ENCODE results near the gene HSP90AA1.

Gene HSP90AA1

GRCh38 chr14:102055181-102055901, 31.5 kb downstream of the HSP90AA1 start:
- TF ChIP-seq CTCF (IDR thresholded peaks at IDR 0.05; ENCODE audit: borderline replicate concordance, insufficient read depth, low read depth, low read length) = no peak
- no peak overlapping the region for H3K4me3 ChIP-seq (ENCODE audit: low read depth, low read length)

DNA sequence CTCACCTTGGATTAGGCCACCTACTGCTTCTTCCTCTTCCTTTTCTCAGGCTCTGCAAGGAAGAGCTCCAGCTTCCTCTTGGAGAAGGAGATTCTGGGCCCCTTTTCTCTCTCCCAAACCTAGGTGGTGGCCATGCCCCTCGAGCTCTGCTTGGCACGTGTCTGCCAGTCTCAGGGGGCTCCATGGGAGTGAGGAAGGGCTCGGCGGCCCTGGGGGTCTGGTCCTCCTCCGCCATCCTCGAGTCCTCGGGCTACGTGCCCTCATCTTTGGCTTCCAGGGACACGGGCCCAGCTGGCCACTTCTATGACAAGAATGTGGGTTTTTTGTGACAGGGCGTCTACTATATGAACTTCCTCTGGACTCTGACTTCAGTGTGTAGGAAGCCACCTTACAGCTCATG, 34.3 kb downstream of the HSP90AA1 start:
- no peak for TF ChIP-seq CTCF (IDR thresholded peaks at IDR 0.05; ENCODE audit: borderline replicate concordance, insufficient read depth, low read depth, low read length)
- H3K4me3 ChIP-seq (ENCODE audit: low read depth, low read length) = no peak overlapping the region

- H3K4me3 ChIP-seq (ENCODE audit: low read depth, low read length) = no peak overlapping the region
- no peak for TF ChIP-seq CTCF (IDR thresholded peaks at IDR 0.05; ENCODE audit: borderline replicate concordance, insufficient read depth, low read depth, low read length)
Observed at GRCh38 chr14:102050625-102051024, 36.2 kb downstream of the HSP90AA1 start.

- no peak overlapping the region for H3K4me3 ChIP-seq (ENCODE audit: low read depth, low read length)
- no peak for TF ChIP-seq CTCF (IDR thresholded peaks at IDR 0.05; ENCODE audit: borderline replicate concordance, insufficient read depth, low read depth, low read length)
Observed at GRCh38 chr14:102050026-102050405, 36.8 kb downstream of the HSP90AA1 start.

DNA sequence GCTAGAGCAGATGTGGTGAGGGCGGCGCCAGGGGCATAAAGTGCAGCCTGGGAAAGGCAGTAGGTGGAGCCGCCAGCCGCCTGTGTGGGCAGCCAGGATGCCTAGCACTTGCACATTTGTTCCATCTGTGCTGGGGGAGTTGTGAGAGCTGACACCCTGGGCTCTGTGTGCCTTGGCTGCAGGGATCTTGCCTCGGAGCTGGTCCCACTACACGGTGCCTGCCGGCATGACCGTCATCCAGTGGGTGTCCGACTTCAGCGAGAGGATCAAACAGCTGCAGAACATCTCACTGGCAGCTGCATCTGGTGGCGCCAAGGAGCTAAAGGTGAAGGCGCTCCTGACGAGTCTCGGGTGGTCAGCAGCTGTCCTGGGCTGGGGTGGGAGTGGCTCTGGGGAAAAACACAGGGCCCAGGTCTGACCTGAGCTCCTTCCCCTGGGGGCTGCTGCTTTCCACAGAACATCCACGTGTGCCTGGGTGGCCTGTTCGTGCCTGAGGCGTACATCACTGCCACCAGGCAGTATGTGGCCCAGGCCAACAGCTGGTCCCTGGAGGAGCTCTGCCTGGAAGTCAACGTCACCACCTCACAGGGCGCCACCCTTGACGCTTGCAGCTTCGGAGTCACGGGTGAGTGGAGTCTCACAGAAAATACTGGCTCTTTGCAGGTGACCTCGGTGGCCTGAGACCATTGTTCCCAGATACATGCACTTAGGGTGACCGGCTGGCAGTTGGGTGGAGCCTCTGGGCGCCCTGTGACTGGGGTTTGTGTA, 37.4 kb downstream of the HSP90AA1 start:
- TF ChIP-seq CTCF (IDR thresholded peaks at IDR 0.05; ENCODE audit: borderline replicate concordance, insufficient read depth, low read depth, low read length) = no peak
- H3K4me3 ChIP-seq (ENCODE audit: low read depth, low read length) = no peak overlapping the region

- H3K4me3 ChIP-seq (ENCODE audit: low read depth, low read length) = no peak overlapping the region
- TF ChIP-seq CTCF (IDR thresholded peaks at IDR 0.05; ENCODE audit: borderline replicate concordance, insufficient read depth, low read depth, low read length) = no peak
Observed at GRCh38 chr14:102047808-102048540, 38.9 kb downstream of the HSP90AA1 start.
